ENCODE data around the gene N4BP2L2. TPM values are rescaled to one million over a fixed set of nuclear protein-coding genes. Genes with fewer than 3 reads are reported as not detected.

Gene N4BP2L2
- total RNA-seq, 2 donors from 2014 or later, result 136 to 151 TPM

DNA sequence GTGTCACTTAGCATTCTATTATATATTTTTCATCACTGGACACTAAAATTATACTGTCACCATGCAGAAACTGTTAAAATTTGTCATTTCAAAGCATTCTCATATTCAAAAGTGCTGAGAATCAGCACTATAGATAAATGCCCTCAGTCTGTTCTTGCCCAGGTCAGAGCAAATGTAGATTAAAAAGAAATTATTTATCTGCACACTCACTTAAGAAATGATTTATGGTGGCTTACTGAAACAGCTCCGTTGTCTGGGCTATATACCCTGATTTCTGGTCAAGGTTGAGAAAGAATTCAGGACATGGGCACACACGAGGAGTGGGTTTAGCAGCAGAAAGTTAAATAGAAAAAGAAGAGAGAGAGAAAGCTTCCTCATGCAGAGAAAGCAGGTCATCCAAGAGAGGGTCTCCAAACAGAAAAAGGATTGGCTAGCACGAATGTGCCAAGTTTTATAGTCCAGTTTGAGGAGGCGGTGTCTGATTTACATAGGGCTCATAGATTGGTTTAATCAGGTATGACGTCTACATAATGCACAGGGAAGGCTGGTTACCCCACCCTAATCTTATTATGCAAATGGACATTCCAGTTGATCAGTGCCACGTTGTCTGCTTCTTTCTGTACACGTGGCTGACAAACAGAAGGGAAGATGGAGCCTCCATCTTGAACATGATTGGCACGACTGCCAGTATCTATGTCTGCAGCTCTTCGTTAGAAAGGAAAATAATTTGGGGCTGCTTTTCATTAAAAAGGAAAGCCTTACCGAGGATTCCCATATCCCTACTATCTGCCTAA is 63.4 kb downstream of the N4BP2L2 start:
- ATAC-seq (replicated peaks in 1 of 2), result no peak
- no peaks in the 10 kb centered on the region for H3K27me3 Mint-ChIP-seq (ENCODE audit: low read depth)
- H3K27ac Mint-ChIP-seq, result no peak overlapping the region
- H3K4me1 Mint-ChIP-seq (ENCODE audit: low read depth), result peaks cover 11% of the 10 kb centered on the region
- H3K9me3 Mint-ChIP-seq, result no peaks in the 10 kb centered on the region
- H3K36me3 Mint-ChIP-seq (ENCODE audit: insufficient read depth in 2 of 2), result no peaks in the 10 kb centered on the region
- no peak overlapping the region for H3K4me3 Mint-ChIP-seq
- DNase-seq, result no peak

DNA sequence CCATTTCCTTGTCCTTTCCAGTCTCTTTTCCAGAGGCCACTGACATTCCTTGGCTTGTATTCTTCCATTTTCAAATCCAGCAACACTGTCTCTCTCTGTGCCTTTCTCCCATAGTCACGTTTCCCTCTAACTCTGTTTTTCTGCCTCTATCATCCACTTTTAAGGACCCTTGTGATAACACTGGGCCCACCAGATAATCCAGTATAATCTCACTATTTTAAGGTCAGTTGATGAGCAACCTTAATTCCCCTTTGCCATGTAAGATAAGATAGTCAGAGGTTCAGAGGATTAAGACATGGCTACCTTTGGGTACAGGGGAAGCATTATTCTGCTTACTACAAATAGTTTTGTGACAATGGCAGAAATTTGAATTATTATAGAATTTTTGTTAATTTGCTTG is 64.9 kb downstream of the N4BP2L2 start:
- no peaks in the 10 kb centered on the region for H3K9me3 Mint-ChIP-seq

DNA sequence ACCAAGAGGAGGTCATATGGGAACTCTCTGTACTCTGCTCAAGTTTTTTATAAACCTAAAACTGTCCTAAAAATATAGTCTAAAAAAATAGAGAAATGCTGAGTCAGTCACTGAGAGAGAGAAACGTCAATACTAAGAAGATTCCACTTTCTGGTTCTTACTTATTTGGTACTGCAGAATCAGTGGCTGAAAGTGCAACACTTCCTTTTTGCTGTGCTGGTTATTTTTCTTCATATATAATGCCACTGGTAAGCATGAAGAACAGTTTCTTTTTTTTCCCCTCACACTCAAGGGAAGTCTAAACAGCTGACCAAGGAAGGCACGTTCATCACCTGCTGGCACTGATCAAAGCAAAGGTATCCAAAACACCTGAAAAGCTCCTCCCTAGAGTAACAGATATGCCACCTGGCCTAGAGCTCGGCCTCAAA is 66.4 kb downstream of the N4BP2L2 start:
- Mint-ChIP-seq H3K9me3 (no peaks in the 10 kb centered on the region), H3K36me3 (ENCODE audit: insufficient read depth in 2 of 2) (no peaks in the 10 kb centered on the region), H3K27me3 (ENCODE audit: low read depth) (no peaks in the 10 kb centered on the region), H3K27ac (peak overlapping the region; percentile 70), H3K4me3 (peak overlapping the region in 1 of 2 donors; percentile 64), H3K4me1 (ENCODE audit: low read depth) (peaks cover 11% of the 10 kb centered on the region)
- ATAC-seq (replicated peaks in 1 of 2) (peak; percentile 53 to 69), DNase-seq (no peak)

More for the DNA sequence above, 64.9 kb downstream of the N4BP2L2 start:
- H3K4me1 Mint-ChIP-seq (ENCODE audit: low read depth), result peaks cover 11% of the 10 kb centered on the region
- no peak for DNase-seq
- ATAC-seq (replicated peaks in 1 of 2), result no peak
- no peak overlapping the region for H3K27ac Mint-ChIP-seq
- no peaks in the 10 kb centered on the region for H3K27me3 Mint-ChIP-seq (ENCODE audit: low read depth)
- no peak overlapping the region for H3K4me3 Mint-ChIP-seq
- H3K36me3 Mint-ChIP-seq (ENCODE audit: insufficient read depth in 2 of 2), result no peaks in the 10 kb centered on the region

DNA sequence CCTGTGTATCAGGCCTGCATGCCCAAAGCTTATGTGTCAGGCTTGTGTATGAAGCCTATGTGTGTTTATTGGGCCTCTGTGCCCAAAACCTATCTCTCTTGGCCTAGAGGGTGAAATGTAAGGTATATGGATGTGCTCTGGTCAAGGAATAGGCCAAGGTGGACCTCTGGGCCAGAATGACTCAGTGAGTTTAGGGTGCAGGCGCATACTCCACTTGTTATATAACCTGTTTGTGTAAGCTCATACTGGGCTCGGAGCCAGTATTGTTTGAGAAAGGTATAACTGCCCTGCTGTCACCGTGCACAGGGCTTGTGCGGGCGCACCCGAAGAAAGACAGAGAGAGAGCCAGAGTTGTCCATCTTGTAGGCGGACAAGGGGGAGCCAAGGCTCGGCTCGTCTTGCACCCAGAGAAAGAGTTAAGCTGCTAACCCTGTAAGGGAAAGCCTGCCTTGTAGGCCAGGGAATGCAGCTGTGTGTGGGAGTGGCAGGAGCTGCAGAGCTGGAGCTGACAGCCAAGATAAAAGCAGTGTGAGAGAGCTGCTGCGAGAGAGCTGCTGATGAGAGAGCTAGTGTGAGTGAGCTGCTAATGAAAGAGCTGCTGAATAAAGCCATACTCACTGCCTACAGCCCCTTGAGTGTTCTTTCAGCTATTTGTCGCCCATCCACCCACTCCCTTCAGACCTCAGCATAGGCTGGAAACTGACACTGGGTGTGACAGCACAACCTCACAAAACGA is 67.2 kb downstream of the N4BP2L2 start:
- ATAC-seq (replicated peaks in 1 of 2) (peak; percentile 15 to 41), DNase-seq (no peak)
- Mint-ChIP-seq H3K27me3 (ENCODE audit: low read depth) (no peaks in the 10 kb centered on the region), H3K27ac (peak overlapping the region; percentile 70), H3K36me3 (ENCODE audit: insufficient read depth in 2 of 2) (no peaks in the 10 kb centered on the region), H3K9me3 (no peaks in the 10 kb centered on the region), H3K4me3 (peak overlapping the region in 1 of 2 donors; percentile 64), H3K4me1 (ENCODE audit: low read depth) (peaks cover 11% of the 10 kb centered on the region)

DNA sequence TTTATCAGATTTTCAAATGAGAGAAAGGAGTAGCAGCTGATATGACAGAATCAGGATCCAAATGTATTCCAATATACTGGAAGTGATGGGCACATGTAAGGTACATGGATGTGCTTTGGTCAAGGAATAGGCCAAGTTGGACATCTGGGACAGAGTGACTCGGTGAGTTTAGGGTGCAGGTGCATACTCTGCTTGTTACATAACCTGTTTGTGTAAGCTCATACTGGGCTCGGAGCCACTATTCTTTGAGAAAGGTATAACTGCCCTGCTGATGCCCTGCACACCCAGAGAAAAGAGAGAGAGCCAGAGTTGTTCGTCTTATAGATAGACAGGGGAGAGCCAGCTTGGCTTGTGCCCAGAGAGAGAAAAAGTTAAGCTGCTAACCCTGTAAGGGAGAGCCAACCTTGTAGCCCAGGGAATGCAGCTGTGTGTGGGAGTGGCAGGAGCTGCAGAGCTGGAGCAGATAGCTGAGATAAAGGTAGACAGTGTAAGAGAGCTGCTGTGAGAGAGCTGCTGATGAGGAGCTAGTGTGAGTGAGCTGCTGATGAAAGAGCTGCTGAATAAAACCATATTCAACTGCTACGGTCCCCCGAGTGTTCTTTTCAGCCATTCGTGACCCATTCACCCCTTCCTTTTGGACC is 70.0 kb downstream of the N4BP2L2 start:
- DNase-seq (no peak), ATAC-seq (replicated peaks in 1 of 2) (no peak)
- Mint-ChIP-seq H3K4me1 (ENCODE audit: low read depth) (peaks cover 11% of the 10 kb centered on the region), H3K9me3 (no peaks in the 10 kb centered on the region), H3K27ac (no peak overlapping the region), H3K36me3 (ENCODE audit: insufficient read depth in 2 of 2) (no peaks in the 10 kb centered on the region), H3K27me3 (ENCODE audit: low read depth) (no peaks in the 10 kb centered on the region), H3K4me3 (no peak overlapping the region)

DNA sequence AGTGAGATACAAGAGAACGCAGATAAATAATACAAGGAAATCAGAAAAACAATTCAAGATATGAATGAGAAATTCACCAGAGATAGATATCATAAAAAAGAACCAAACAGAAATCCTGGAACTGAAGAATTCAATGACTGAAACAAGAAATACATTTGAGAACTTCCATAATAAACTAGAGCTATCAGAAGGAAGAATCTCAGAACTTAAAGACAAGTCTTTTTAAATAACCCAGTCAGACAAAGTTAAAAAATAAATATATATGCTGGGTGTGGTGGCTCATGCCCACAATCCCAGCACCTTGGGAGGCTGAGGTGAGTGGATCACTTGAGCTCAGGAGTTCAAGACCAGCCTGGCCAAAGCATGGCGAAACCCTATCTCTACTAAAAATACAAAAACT is 82.0 kb downstream of the N4BP2L2 start:
- Mint-ChIP-seq H3K36me3 (ENCODE audit: insufficient read depth in 2 of 2) (peaks cover 26 to 32% of the 10 kb centered on the region in 2 donors), H3K4me3 (no peak overlapping the region), H3K9me3 (peaks cover 14 to 15% of the 10 kb centered on the region in 2 donors), H3K4me1 (ENCODE audit: low read depth) (peaks cover 6% of the 10 kb centered on the region), H3K27me3 (ENCODE audit: low read depth) (no peaks in the 10 kb centered on the region), H3K27ac (no peak overlapping the region)
- DNase-seq, result no peak
- ATAC-seq (replicated peaks in 1 of 2), result no peak

DNA sequence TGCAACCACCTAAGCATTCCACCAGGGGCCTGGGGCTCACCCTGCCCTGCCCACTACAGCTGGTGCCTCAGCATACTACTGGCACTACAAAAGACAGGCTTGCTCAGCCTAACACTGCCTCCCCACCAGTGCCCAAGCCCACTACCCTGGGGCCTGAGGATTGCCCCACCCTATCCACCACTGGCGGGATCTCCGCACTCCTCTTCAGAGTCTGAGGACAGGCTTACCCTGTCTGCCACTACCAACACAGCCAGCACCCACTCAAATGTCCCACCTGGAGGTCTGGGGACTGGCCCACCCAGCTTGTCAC is 83.0 kb downstream of the N4BP2L2 start:
- peaks cover 26 to 30% of the 10 kb centered on the region in 2 donors for H3K36me3 Mint-ChIP-seq (ENCODE audit: insufficient read depth in 2 of 2)
- no peak overlapping the region for H3K4me3 Mint-ChIP-seq
- no peaks in the 10 kb centered on the region for H3K27me3 Mint-ChIP-seq (ENCODE audit: low read depth)
- H3K4me1 Mint-ChIP-seq (ENCODE audit: low read depth), result peaks cover 6% of the 10 kb centered on the region
- no peak for ATAC-seq (replicated peaks in 1 of 2)
- H3K27ac Mint-ChIP-seq, result no peak overlapping the region
- DNase-seq, result no peak
- H3K9me3 Mint-ChIP-seq, result peaks cover 14 to 15% of the 10 kb centered on the region in 2 donors

DNA sequence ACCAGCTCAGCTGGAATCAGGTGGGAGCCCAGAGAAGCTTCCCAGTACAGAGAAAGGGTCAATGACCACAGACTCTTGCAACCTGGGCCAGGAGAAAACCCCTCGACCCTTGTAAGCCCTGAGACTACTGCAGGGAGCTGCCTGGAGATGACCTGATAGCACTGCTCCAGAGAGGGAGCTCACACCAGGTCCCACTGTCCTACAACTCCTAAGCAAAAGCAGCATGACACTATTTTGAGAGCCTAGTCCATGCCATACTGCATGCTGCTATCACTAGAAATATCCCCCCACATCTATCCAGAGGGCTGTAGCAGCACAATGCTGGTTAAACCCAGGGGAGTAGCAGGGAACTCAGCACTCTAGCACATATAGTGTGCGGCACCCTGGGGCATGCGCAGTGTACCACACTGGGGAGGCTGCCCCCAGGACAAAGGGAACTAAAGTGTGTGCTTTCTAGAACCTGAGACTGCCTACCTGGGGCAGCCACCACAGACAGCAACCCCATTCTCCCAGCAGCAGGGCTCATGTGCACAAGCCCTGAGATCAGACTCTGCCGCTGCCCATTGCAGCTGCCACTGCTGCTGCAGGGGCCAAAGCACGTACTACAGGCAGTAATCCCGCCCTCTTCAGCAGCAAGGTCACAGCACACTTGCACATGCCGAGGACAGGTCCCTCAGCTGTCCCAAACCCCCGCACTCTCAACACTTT is 83.6 kb downstream of the N4BP2L2 start:
- Mint-ChIP-seq H3K36me3 (ENCODE audit: insufficient read depth in 2 of 2) (peaks cover 25 to 30% of the 10 kb centered on the region in 2 donors), H3K4me3 (no peak overlapping the region), H3K4me1 (ENCODE audit: low read depth) (peaks cover 6% of the 10 kb centered on the region), H3K27me3 (ENCODE audit: low read depth) (no peaks in the 10 kb centered on the region), H3K9me3 (peaks cover 14% of the 10 kb centered on the region in 2 donors), H3K27ac (no peak overlapping the region)
- DNase-seq (no peak), ATAC-seq (replicated peaks in 1 of 2) (no peak)

DNA sequence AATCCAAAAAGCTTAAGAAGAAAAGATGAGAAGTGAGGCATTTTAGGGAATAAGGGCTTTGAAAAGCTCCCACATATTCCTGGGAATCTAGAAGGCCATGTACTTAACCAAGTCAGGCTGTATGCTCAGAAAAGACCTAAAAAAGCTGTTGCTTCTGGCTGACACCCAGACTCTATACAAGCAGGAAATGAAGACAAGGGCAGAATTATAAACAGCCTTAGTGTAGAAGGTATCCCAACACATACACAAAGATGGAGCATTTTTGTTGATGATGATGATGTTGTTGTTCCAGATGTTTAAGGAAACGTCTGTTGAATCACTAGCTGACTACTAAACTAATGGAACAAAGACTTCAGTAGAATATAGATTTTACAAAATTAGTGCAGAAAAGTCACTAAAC is 84.6 kb downstream of the N4BP2L2 start:
- H3K9me3 Mint-ChIP-seq, result peaks cover 12 to 13% of the 10 kb centered on the region in 2 donors
- ATAC-seq (replicated peaks in 1 of 2) (no peak), DNase-seq (no peak)
- H3K27me3 Mint-ChIP-seq (ENCODE audit: low read depth), result no peaks in the 10 kb centered on the region
- H3K4me3 Mint-ChIP-seq, result no peak overlapping the region
- H3K36me3 Mint-ChIP-seq (ENCODE audit: insufficient read depth in 2 of 2), result peaks cover 17 to 25% of the 10 kb centered on the region in 2 donors
- peaks cover 6% of the 10 kb centered on the region for H3K4me1 Mint-ChIP-seq (ENCODE audit: low read depth)
- peak overlapping the region; percentile 88 for H3K27ac Mint-ChIP-seq

DNA sequence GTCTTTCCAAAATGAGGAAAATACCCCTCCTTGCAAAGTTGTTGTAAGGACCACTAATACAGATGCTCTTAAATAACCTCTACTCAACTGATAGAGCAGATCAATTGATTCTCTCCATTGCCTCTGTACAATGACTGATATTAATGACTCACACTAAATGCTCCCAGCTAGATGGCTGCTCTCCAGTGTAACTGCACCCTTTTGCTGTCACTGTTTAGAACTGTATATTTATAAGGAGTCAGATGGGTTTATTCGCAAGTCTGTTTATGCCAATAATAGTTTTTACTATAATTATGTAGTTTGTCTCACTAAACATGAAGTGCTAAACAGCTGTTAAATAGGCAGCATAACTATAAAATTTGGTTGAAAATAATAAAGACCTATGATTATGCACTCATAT is 89.6 kb downstream of the N4BP2L2 start:
- H3K4me1 Mint-ChIP-seq (ENCODE audit: low read depth), result peaks cover 18% of the 10 kb centered on the region
- no peak overlapping the region for H3K4me3 Mint-ChIP-seq
- no peaks in the 10 kb centered on the region for H3K27me3 Mint-ChIP-seq (ENCODE audit: low read depth)
- H3K9me3 Mint-ChIP-seq, result no peaks in the 10 kb centered on the region
- ATAC-seq (replicated peaks in 1 of 2) (no peak), DNase-seq (no peak)
- H3K36me3 Mint-ChIP-seq (ENCODE audit: insufficient read depth in 2 of 2), result no peaks in the 10 kb centered on the region
- H3K27ac Mint-ChIP-seq, result no peak overlapping the region

DNA sequence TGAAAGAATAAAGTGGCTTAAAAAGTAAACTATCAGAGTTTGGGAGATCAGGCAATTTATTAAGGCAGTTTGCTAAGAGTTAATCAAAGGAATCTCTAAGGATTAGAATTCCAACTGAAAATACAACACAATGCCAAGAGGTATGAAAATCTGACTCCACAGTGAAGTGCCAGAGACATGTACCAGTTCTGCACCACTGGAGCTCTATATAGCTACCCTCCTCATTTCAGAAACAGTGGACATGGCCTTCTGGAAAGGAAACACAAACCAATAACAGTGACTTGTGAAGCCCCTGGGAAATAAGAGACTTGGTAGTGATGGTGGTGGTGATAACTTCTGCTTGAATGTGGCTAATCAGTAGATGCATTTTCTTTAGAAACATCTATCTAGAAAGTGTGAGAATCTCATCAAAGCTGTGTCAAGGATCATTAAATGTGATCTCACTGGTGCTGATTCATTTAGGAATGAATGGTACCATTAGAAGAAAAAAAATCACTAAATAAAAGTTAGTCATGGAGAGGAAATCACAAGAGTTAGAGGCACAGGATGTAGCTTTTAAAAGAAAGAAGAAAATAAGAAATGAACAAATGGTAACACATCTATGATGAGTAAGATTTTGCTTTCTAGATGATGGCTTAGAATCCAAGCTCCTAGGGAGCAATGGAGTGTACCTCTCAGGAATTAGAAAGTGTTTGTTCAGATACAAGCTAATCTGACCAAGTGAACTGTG is 90.5 kb downstream of the N4BP2L2 start:
- no peaks in the 10 kb centered on the region for H3K36me3 Mint-ChIP-seq (ENCODE audit: insufficient read depth in 2 of 2)
- DNase-seq, result no peak
- H3K4me1 Mint-ChIP-seq (ENCODE audit: low read depth), result peaks cover 15% of the 10 kb centered on the region
- H3K27ac Mint-ChIP-seq, result peak overlapping the region; percentile 83
- H3K9me3 Mint-ChIP-seq, result no peaks in the 10 kb centered on the region
- peak; percentile 18 to 71 for ATAC-seq (replicated peaks in 1 of 2)
- H3K4me3 Mint-ChIP-seq, result peak overlapping the region in 1 of 2 donors; percentile 27
- H3K27me3 Mint-ChIP-seq (ENCODE audit: low read depth), result no peaks in the 10 kb centered on the region

DNA sequence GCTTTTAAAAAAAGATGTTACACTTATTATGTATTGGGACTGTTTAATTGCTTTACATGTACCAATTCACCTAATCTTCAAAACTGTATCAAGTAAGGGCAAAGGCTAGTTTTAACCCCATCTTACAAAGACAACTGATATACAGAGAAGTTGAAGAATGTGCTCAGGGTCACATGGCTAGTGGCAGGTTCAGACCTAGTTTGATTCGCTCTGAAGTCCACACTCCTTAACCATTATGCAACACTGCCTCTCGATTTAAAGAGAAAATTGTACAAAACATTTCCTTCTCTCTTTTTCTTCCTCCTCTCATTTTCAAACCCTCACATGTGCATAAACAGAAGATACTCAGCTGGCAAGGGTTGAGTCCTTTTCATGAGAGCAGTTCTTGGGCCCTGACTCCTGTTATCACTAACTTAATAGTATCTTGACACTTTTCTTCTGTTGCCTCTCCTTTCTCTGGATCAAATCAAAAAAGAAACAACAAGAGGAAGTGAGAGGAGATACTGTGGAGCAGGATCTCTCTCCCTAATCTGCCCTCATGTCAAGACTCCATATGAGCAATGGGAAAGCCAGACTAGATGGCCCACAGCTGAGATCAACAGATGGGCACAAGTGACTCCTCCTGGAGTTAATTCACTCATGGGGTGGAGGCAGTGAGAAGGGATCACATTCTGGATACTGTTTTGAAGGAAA is 91.7 kb downstream of the N4BP2L2 start:
- no peak for DNase-seq
- Mint-ChIP-seq H3K27me3 (ENCODE audit: low read depth) (no peaks in the 10 kb centered on the region), H3K36me3 (ENCODE audit: insufficient read depth in 2 of 2) (no peaks in the 10 kb centered on the region), H3K9me3 (no peaks in the 10 kb centered on the region), H3K27ac (peak overlapping the region; percentile 5), H3K4me1 (ENCODE audit: low read depth) (peaks cover 23% of the 10 kb centered on the region), H3K4me3 (no peak overlapping the region)
- no peak for ATAC-seq (replicated peaks in 1 of 2)

All from activated T-cell treated with anti-CD3 and anti-CD28 coated beads, Interleukin-2, amount 50 U/mL, for 72 hours (primary cell).